Activated CD4-positive, alpha-beta T cell treated with anti-CD3 and anti-CD28 coated beads for 36 hours (primary cell): ENCODE measurements around the gene HDAC8. TPM values are rescaled to one million over a fixed set of nuclear protein-coding genes. Genes with fewer than 3 reads are reported as not detected.

ENCODE experiments used
- ATAC-seq: fragments of 200-7000 bp; cut with Tn5 transposase; one replicate; pipeline ENCODE4 v1.10.0; 2021; ENCODE audit warnings: mild to moderate bottlenecking, moderate library complexity
- CTCF ChIA-PET: fragments of 350-600 bp; sonication (Branson Sonifier 250); formaldehyde crosslinking; loops from one replicate; lab custom pipeline; 2021; ENCODE audit warnings: antibody characterized with exemption; lab: Charles Lee
- POLR2A ChIA-PET: fragments of 350-600 bp; sonication (Branson Sonifier 250); formaldehyde crosslinking; loops from one replicate; lab custom pipeline; 2021; ENCODE audit warnings: antibody characterized with exemption, inconsistent platforms; lab: Charles Lee
- DNase-seq: peaks from one replicate; pipeline ENCODE4 v3.0.0-alpha.2; 2020
- H3K27ac Mint-ChIP-seq: one replicate; pipeline ENCODE4 v1.8.0; 2021; ENCODE audit warnings: mixed read lengths
- H3K27me3 Mint-ChIP-seq: one replicate; pipeline ENCODE4 v1.8.0; 2021; ENCODE audit warnings: mixed read lengths
- H3K36me3 Mint-ChIP-seq: one replicate; pipeline ENCODE4 v1.8.0; 2021; ENCODE audit warnings: low read depth, mixed read lengths
- H3K4me1 Mint-ChIP-seq: one replicate; pipeline ENCODE4 v1.8.0; 2021; ENCODE audit warnings: mixed read lengths
- H3K4me3 Mint-ChIP-seq: one replicate; pipeline ENCODE4 v1.8.0; 2021; ENCODE audit warnings: mild to moderate bottlenecking, moderate library complexity, mixed read lengths
- H3K9me3 Mint-ChIP-seq: one replicate; pipeline ENCODE4 v1.8.0; 2021; ENCODE audit warnings: low read depth, mixed read lengths
- intact Hi-C, 2 experiments: fragments of 100-400 bp; cut with DNase I in 1 of 2; cut with micrococcal nuclease in 1 of 2; formaldehyde crosslinking; loops; one replicate each; pipeline versions ENCODE4 v1.14.2 to v1.15.1; 2022 to 2024; cut with DNase I, micrococcal nuclease
- total RNA-seq, 2 experiments: library from RNA; stranded (reverse); gene quantifications; one replicate each; pipeline ENCODE4 v1.2.3, GENCODE V29; 2021

HDAC8 gene
- total RNA-seq, 2 experiments from 2014 or later, result 13.3 to 16.9 TPM

GRCh38 chrX:72312311-72312940 lies 260.2 kb downstream of the HDAC8 start:
- DNase-seq (no peak), ATAC-seq (no peak)
- Mint-ChIP-seq H3K27me3 (peaks cover 20% of the 10 kb centered on the region), H3K27ac (no peak overlapping the region), H3K36me3 (no peaks in the 10 kb centered on the region), H3K4me1 (peaks cover 17% of the 10 kb centered on the region), H3K4me3 (no peak overlapping the region), H3K9me3 (no peaks in the 10 kb centered on the region)
- intact Hi-C loops, result no loop called here
- POLR2A ChIA-PET, result no interaction called here
- CTCF ChIA-PET, result no interaction called here

GRCh38 chrX:72309297-72310071 lies 263.2 kb downstream of the HDAC8 start:
- no peak overlapping the region for H3K27ac Mint-ChIP-seq

GRCh38 chrX:72308566-72309296 lies 263.9 kb downstream of the HDAC8 start:
- peak overlapping the region; percentile 48 for H3K4me3 Mint-ChIP-seq
- peaks cover 38% of the 10 kb centered on the region for H3K27me3 Mint-ChIP-seq
- peak; percentile 50 for DNase-seq
- ChIA-PET POLR2A (no interaction called here), CTCF (interaction anchor here (0.6 kb wide), 1 partner anchor 29 kb away, joined by 3 read pairs; no protein-coding TSS in a partner anchor)
- no peak overlapping the region for H3K27ac Mint-ChIP-seq
- peaks cover 24% of the 10 kb centered on the region for H3K4me1 Mint-ChIP-seq
- no peaks in the 10 kb centered on the region for H3K36me3 Mint-ChIP-seq
- peak; percentile 68 for ATAC-seq
- intact Hi-C loops, result loop anchor here in 1 of 2 experiments (10.0 kb wide), 1 partner anchor 236 kb away; no protein-coding TSS in a partner anchor
- H3K9me3 Mint-ChIP-seq, result no peaks in the 10 kb centered on the region

More at GRCh38 chrX:72309297-72310071, 263.2 kb downstream of the HDAC8 start:
- H3K27me3 Mint-ChIP-seq, result peaks cover 34% of the 10 kb centered on the region
- ChIA-PET CTCF (interaction anchor here (0.6 kb wide), 1 partner anchor 30 kb away, joined by 3 read pairs; no protein-coding TSS in a partner anchor), POLR2A (no interaction called here)
- H3K4me1 Mint-ChIP-seq, result peaks cover 24% of the 10 kb centered on the region
- no peaks in the 10 kb centered on the region for H3K36me3 Mint-ChIP-seq
- intact Hi-C loops, result loop anchor here in 1 of 2 experiments (10.0 kb wide), 1 partner anchor 235 kb away; no protein-coding TSS in a partner anchor
- H3K9me3 Mint-ChIP-seq, result no peaks in the 10 kb centered on the region
- DNase-seq (no peak), ATAC-seq (no peak)
- no peak overlapping the region for H3K4me3 Mint-ChIP-seq

GRCh38 chrX:72308209-72308565 lies 264.5 kb downstream of the HDAC8 start:
- H3K9me3 Mint-ChIP-seq, result no peaks in the 10 kb centered on the region
- intact Hi-C loops, result loop anchor here in 1 of 2 experiments (10.0 kb wide), 1 partner anchor 237 kb away; no protein-coding TSS in a partner anchor
- H3K4me1 Mint-ChIP-seq, result peaks cover 24% of the 10 kb centered on the region
- DNase-seq (no peak), ATAC-seq (no peak)
- H3K27ac Mint-ChIP-seq, result no peak overlapping the region
- H3K27me3 Mint-ChIP-seq, result peaks cover 39% of the 10 kb centered on the region
- H3K4me3 Mint-ChIP-seq, result peak overlapping the region; percentile 48
- ChIA-PET CTCF (interaction anchor here (1.1 kb wide), 1 partner anchor 263 kb away, joined by 3 read pairs; no protein-coding TSS in a partner anchor), POLR2A (no interaction called here)
- no peaks in the 10 kb centered on the region for H3K36me3 Mint-ChIP-seq

GRCh38 chrX:72307646-72308051 lies 265.0 kb downstream of the HDAC8 start:
- Mint-ChIP-seq H3K4me3 (peak overlapping the region; percentile 32), H3K27ac (no peak overlapping the region), H3K4me1 (peaks cover 24% of the 10 kb centered on the region), H3K36me3 (no peaks in the 10 kb centered on the region), H3K9me3 (no peaks in the 10 kb centered on the region), H3K27me3 (peaks cover 43% of the 10 kb centered on the region)
- intact Hi-C loops, result loop anchor here (2.0 to 10.0 kb wide), 2 partner anchors 31 to 237 kb away; partner anchors contain the start of gene RPS4X (in 1 of the 2)
- ChIA-PET POLR2A (no interaction called here), CTCF (interaction anchor here (0.7 to 1.1 kb wide), 3 partner anchors 19 to 264 kb away, joined by 3 to 4 read pairs (median 3); partner anchors contain the start of gene RPS4X)
- DNase-seq (no peak), ATAC-seq (no peak)

- H3K4me1 Mint-ChIP-seq, result peaks cover 24% of the 10 kb centered on the region
- ChIA-PET POLR2A (no interaction called here), CTCF (interaction anchor here (0.7 to 1.2 kb wide), 4 partner anchors 10 to 264 kb away, joined by 3 to 4 read pairs (median 3); partner anchors contain the start of gene RPS4X)
- intact Hi-C loops, result loop anchor here (2.0 to 10.0 kb wide), 2 partner anchors 30 to 238 kb away; partner anchors contain the start of gene RPS4X (in 1 of the 2)
- ATAC-seq (peak; percentile 40), DNase-seq (peak; percentile 50)
- H3K27me3 Mint-ChIP-seq, result peaks cover 47% of the 10 kb centered on the region
- H3K9me3 Mint-ChIP-seq, result no peaks in the 10 kb centered on the region
- H3K27ac Mint-ChIP-seq, result no peak overlapping the region
- H3K36me3 Mint-ChIP-seq, result no peaks in the 10 kb centered on the region
- H3K4me3 Mint-ChIP-seq, result peak overlapping the region; percentile 69
Observed at GRCh38 chrX:72306851-72307645, 265.6 kb downstream of the HDAC8 start.

- Mint-ChIP-seq H3K27ac (no peak overlapping the region), H3K9me3 (no peaks in the 10 kb centered on the region), H3K4me1 (peaks cover 24% of the 10 kb centered on the region), H3K27me3 (peaks cover 47% of the 10 kb centered on the region), H3K4me3 (peak overlapping the region; percentile 69), H3K36me3 (no peaks in the 10 kb centered on the region)
- peak; percentile 7 for DNase-seq
- POLR2A ChIA-PET, result no interaction called here
- intact Hi-C loops, result loop anchor here (2.0 to 10.0 kb wide), 2 partner anchors 29 to 239 kb away; partner anchors contain the start of gene RPS4X (in 1 of the 2)
- no peak for ATAC-seq
- CTCF ChIA-PET, result interaction anchor here (1.2 kb wide), 1 partner anchor 10 kb away, joined by 3 read pairs; no protein-coding TSS in a partner anchor
Observed at GRCh38 chrX:72306085-72306801, 266.4 kb downstream of the HDAC8 start.

GRCh38 chrX:72305286-72306084 lies 267.2 kb downstream of the HDAC8 start, which contains the start of gene CITED1:
TSS of gene CITED1 (minus strand) at chrX:72305914. CDS start at chrX:72302869, 3,045 bp downstream.
- ChIA-PET POLR2A (interaction anchor here (0.6 kb wide), 1 partner anchor 409 kb away, joined by 3 read pairs; no protein-coding TSS in a partner anchor), CTCF (interaction anchor here (1.2 kb wide), 1 partner anchor 9 kb away, joined by 3 read pairs; no protein-coding TSS in a partner anchor)
- Mint-ChIP-seq H3K9me3 (no peaks in the 10 kb centered on the region), H3K4me3 (peak within 1 kb of the TSS; percentile 69), H3K4me1 (peaks cover 24% of the 10 kb centered on the region), H3K27ac (no peak within 1 kb of the TSS), H3K27me3 (peaks cover 49% of the 10 kb centered on the region), H3K36me3 (no peaks in the 10 kb centered on the region)
- intact Hi-C loops, result loop anchor here (2.0 to 10.0 kb wide), 2 partner anchors 29 to 239 kb away; partner anchors contain the start of gene RPS4X (in 1 of the 2)
- DNase-seq (peak; percentile 30), ATAC-seq (no peak)

- intact Hi-C loops, result loop anchor here in 1 of 2 experiments (10.0 kb wide), 1 partner anchor 240 kb away; no protein-coding TSS in a partner anchor
- no peak for ATAC-seq
- H3K4me3 Mint-ChIP-seq, result peak overlapping the region; percentile 33
- no peak for DNase-seq
- ChIA-PET CTCF (no interaction called here), POLR2A (interaction anchor here (0.6 kb wide), 1 partner anchor 410 kb away, joined by 3 read pairs; no protein-coding TSS in a partner anchor)
- no peaks in the 10 kb centered on the region for H3K9me3 Mint-ChIP-seq
- no peaks in the 10 kb centered on the region for H3K36me3 Mint-ChIP-seq
- no peak overlapping the region for H3K27ac Mint-ChIP-seq
- H3K4me1 Mint-ChIP-seq, result peaks cover 24% of the 10 kb centered on the region
- peaks cover 50% of the 10 kb centered on the region for H3K27me3 Mint-ChIP-seq
Observed at GRCh38 chrX:72304877-72305276, 267.8 kb downstream of the HDAC8 start.
